Tibial nerve (tissue), 4 donors: ENCODE measurements around the gene DBH. TPM values are rescaled to one million over a fixed set of nuclear protein-coding genes. Genes with fewer than 3 reads are reported as not detected.

Source experiments
- DNase-seq, 2 donors: peaks; one replicate each; pipeline ENCODE4 v3.0.0-alpha.2; 2019; ENCODE audit warnings: low spot score in 2 of 2
- H3K27ac ChIP-seq, 4 donors: fragments of 200-600 bp; sonication (generic) in 3 of 4; one replicate each; pipeline ENCODE4 v1.5.1; 2017 to 2019; ENCODE audit warnings: mild to moderate bottlenecking in 1 of 4
- H3K27me3 ChIP-seq, 2 donors: fragments of 200-600 bp; sonication (generic) in 1 of 2; one replicate each; pipeline versions ENCODE4 v1.5.1 to v1.6.0; 2017 to 2019
- H3K36me3 ChIP-seq, 3 donors: fragments of 200-600 bp; sonication (generic); one replicate each; pipeline ENCODE4 v1.5.1; 2018 to 2019
- H3K4me1 ChIP-seq, 4 donors: fragments of 200-600 bp; sonication (generic) in 3 of 4; one replicate each; pipeline ENCODE4 v1.5.1; 2017 to 2019
- H3K4me3 ChIP-seq, 4 donors: fragments of 200-600 bp; sonication (generic) in 3 of 4; one replicate each; pipeline ENCODE4 v1.5.1; 2017 to 2019; ENCODE audit warnings: mild to moderate bottlenecking in 1 of 4, moderate library complexity in 1 of 4
- H3K9me3 ChIP-seq, 4 donors: fragments of 200-600 bp; sonication (generic) in 3 of 4; one replicate each; pipeline ENCODE4 v1.5.1; 2017 to 2019
- CTCF ChIP-seq, 5 experiments: fragments of 200-600 bp in 3 of 5; fragments of 450-650 bp in 2 of 5; sonication (generic) in 3 of 5; IDR thresholded peaks; one replicate each; pipeline ENCODE4 v1.5.1; 2016 to 2019; ENCODE audit warnings: antibody characterized with exemption in 5 of 5, mild to moderate bottlenecking in 3 of 5, moderate library complexity in 2 of 5
- EP300 ChIP-seq, 2 donors: sonication (generic); formaldehyde crosslinking; IDR thresholded peaks; one replicate each; pipeline ENCODE4 v1.6.1; 2017; ENCODE audit warnings: antibody characterized with exemption in 2 of 2, mild to moderate bottlenecking in 1 of 2
- POLR2A ChIP-seq, 2 donors: fragments of 450-650 bp; IDR thresholded peaks; one replicate each; pipeline ENCODE4 v1.6.1; 2017; ENCODE audit warnings: antibody characterized with exemption in 2 of 2, mild to moderate bottlenecking in 2 of 2, moderate library complexity in 2 of 2
- WGBS, 2 donors: methylation state at CpG; one replicate each; pipeline ENCODE4 v1.1.5; 2018; 5-methylcytosine and 5-hydroxymethylcytosine counted together
- total RNA-seq, 4 donors: library from RNA; depleted of rRNA; stranded (reverse); fragments of >200 nt; gene quantifications; one replicate each; pipeline ENCODE4 v1.1.0, GENCODE V29; 2016

The DBH gene
- 1 to 10 TPM in 1 of 4 donors, under 1 TPM in 2, not detected in 1; under 0.01 to 1.2 (median 0.22) TPM for total RNA-seq

- H3K9me3 ChIP-seq = no peaks in the 10 kb centered on the region
- no peak for DNase-seq
- H3K27ac ChIP-seq = no peak within 1 kb of the TSS
- H3K36me3 ChIP-seq = no peaks in the 10 kb centered on the region
- H3K4me1 ChIP-seq = no peaks in the 10 kb centered on the region
- H3K27me3 ChIP-seq = peaks cover 0 to 14% of the 10 kb centered on the region in 2 donors
- TF ChIP-seq EP300 (IDR thresholded peaks at IDR 0.05) = no peak
- TF ChIP-seq POLR2A (IDR thresholded peaks at IDR 0.05) = no peak
- TF ChIP-seq CTCF (IDR thresholded peaks at IDR 0.05) = no peak
- H3K4me3 ChIP-seq = no peak within 1 kb of the TSS
- 89 to 90% methylated on average over 14 to 23 of the region's 24 CpGs for WGBS, 2 donors
These were observed at the start of gene DBH for GRCh38 chr9:133635533-133636531. TSS of gene DBH (plus strand) at chr9:133636363. CDS start at chr9:133636372, 9 bp downstream.

- Histone ChIP-seq H3K4me1 (peaks cover 0 to 30% (median 11%) of the 10 kb centered on the region in 4 donors), H3K9me3 (no peaks in the 10 kb centered on the region), H3K36me3 (no peaks in the 10 kb centered on the region), H3K4me3 (no peak overlapping the region), H3K27me3 (peaks cover 0 to 52% of the 10 kb centered on the region in 2 donors), H3K27ac (no peak overlapping the region)
- DNase-seq = no peak
- 79 to 89% methylated on average over 8 of the region's 8 CpGs for WGBS, 2 donors
- TF ChIP-seq CTCF (IDR thresholded peaks at IDR 0.05) (no peak), POLR2A (IDR thresholded peaks at IDR 0.05) (no peak), EP300 (IDR thresholded peaks at IDR 0.05) (no peak)
These were observed 49.1 kb upstream of the DBH start for GRCh38 chr9:133587051-133587450.

GRCh38 chr9:133587466-133587865 lies 48.7 kb upstream of the DBH start:
- TF ChIP-seq EP300 (IDR thresholded peaks at IDR 0.05) = no peak
- no peak for TF ChIP-seq POLR2A (IDR thresholded peaks at IDR 0.05)
- no peak for TF ChIP-seq CTCF (IDR thresholded peaks at IDR 0.05)
- Histone ChIP-seq H3K27ac (no peak overlapping the region), H3K36me3 (no peaks in the 10 kb centered on the region), H3K4me1 (peaks cover 0 to 32% (median 11%) of the 10 kb centered on the region in 4 donors), H3K4me3 (no peak overlapping the region), H3K27me3 (peaks cover 0 to 55% of the 10 kb centered on the region in 2 donors), H3K9me3 (no peaks in the 10 kb centered on the region)
- no peak for DNase-seq
- WGBS, 2 donors = 40 to 88% methylated on average over 1 to 5 of the region's 6 CpGs

GRCh38 chr9:133589454-133590227 lies 46.5 kb upstream of the DBH start:
- DNase-seq = no peak
- no peaks in the 10 kb centered on the region for H3K36me3 ChIP-seq
- H3K27me3 ChIP-seq = peaks cover 0 to 37% of the 10 kb centered on the region in 2 donors
- H3K9me3 ChIP-seq = no peaks in the 10 kb centered on the region
- H3K27ac ChIP-seq = no peak overlapping the region
- no peak overlapping the region for H3K4me3 ChIP-seq
- H3K4me1 ChIP-seq = peaks cover 0 to 26% (median 8%) of the 10 kb centered on the region in 4 donors
- WGBS, 2 donors = 38 to 45% methylated on average over 14 to 19 of the region's 19 CpGs
- peak in 4 of 5 experiments; percentile 14 to 31 (median 18) for TF ChIP-seq CTCF (IDR thresholded peaks at IDR 0.05)
- no peak for TF ChIP-seq EP300 (IDR thresholded peaks at IDR 0.05)
- TF ChIP-seq POLR2A (IDR thresholded peaks at IDR 0.05) = no peak
